GM21423 (cell line): ENCODE measurements around the gene RIPPLY2.

Experiments
- ATAC-seq: cut with Tn5 transposase; IDR thresholded peaks from one replicate; pipeline ENCODE4 v1.9.1; 2021; ENCODE audit warnings: mild to moderate bottlenecking, moderate library complexity; ENCODE audit not compliant: unreplicated experiment

Gene RIPPLY2

GRCh38 chr6:83859410-83860358 is 6.5 kb downstream of the RIPPLY2 start, which contains the start of gene CYB5R4:
Gene CYB5R4, plus strand, starts transcription at chr6:83859689. Its CDS starts 94 bp downstream, at chr6:83859783.
- peak; percentile 98 for ATAC-seq

DNA sequence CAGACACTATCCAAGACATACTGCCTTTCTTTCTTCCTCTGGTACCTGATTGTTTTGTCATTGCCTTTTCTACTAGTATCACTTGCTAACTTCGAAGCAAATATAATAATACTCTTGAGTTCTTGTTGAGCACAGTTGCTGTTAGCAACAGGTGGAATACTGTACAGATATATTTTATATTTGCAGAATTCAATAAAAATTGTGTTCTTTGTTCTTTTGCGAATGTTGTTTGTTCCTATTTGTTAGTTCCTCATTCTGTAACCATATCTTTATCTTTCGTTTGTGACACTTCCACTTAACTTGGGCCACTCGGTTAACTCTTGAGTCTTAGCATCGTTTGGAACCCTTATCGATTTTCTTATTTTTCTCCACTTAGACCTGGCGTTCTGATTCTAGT is 7.2 kb downstream of the RIPPLY2 start:
- ATAC-seq, result no peak

DNA sequence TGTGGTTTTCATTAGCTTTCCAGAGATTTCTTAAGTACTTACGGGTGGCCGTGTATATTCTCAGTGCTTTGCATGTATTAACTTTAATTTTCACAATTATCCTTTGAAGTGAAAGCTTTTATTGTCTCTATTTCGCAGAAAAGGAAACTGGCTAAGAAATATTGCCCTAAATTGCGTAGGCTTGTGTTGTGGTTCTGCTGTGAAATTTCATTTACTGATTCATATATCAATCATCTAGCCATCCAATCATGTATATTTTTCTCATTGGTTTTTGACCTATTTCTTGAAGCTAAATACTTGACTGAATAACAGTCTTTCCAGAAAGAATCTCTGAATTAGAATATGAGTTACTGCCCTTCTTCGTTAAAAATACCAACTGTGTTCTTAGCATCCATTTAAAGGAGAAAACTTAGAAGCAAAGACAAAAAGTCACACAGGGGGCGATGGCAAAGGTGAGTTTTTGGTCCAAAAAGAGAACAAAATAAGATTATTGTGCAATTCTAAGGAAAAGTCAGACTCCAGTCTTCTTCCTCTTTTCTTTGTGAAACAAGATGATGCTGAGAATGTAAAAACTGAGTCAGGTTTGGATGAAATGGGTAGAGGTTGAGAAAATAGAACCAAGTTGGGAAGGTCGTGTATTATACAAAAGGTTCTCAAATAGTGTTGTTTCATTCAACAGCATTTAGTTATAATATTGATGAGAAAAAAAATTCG is 7.8 kb downstream of the RIPPLY2 start:
- no peak for ATAC-seq

DNA sequence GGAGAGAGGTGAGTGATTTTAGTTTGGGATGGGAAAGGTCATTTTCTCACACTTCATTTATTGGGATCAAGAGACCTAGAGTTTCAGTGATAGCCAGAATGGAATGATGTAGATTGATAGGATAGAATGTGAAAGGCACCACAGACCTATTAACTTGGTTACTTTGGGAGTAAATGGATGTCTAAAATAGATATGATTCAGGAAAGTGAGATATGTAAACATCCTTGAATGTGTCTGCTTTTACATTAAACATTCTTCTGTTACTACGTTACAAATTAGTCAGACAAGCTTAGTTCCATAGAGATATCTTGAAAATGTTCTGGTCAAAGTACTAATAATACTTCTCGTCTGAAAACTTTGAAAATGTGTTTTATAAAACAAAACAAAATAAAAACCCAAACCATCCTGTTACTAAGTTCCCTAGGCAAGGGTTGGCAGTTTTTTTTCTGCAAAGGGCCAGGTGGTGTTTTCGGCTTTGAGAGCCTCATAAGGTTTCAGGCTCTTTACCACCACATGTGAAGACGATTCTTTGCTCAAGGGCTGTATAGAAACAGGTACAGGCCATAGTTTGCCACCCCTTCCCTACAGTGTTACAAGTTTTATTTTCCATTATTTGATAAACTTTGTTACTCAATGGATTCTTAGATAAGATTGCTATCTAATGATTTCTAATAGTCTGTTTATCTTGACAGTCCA is 9.8 kb downstream of the RIPPLY2 start:
- ATAC-seq, result no peak

GRCh38 chr6:83867043-83867442 is 13.9 kb downstream of the RIPPLY2 start:
- no peak for ATAC-seq

DNA sequence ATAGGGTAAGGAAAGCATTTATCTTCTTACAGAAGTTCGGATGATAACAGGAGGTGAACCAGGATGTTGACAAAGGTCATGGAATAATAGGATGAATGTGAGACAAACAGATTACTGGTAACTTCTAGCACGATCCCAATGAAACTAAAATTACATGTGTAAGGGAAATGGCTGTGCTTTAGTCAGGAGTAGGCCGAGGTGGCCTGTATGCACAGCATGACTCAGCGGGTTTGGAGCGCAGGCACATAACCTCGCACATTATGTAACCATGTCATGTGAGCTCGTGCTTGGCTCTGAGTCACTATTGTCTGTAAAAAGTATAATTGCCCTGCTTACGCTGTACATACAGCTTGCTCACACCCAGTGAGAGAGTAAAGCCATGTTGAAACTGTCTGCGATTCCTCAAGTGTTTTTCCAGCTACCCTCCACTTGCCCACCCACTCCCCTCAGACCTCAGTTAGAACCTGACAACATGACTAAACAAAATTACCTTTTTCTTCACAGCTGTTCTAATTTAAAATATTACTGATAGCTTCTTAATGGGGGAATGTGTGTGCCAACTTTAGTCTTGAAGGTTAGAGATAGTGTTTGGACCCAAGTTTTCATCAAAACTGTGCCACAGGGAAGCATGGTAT is 14.5 kb downstream of the RIPPLY2 start:
- ATAC-seq, result no peak

GRCh38 chr6:83868639-83869038 is 15.5 kb downstream of the RIPPLY2 start:
- ATAC-seq, result no peak

DNA sequence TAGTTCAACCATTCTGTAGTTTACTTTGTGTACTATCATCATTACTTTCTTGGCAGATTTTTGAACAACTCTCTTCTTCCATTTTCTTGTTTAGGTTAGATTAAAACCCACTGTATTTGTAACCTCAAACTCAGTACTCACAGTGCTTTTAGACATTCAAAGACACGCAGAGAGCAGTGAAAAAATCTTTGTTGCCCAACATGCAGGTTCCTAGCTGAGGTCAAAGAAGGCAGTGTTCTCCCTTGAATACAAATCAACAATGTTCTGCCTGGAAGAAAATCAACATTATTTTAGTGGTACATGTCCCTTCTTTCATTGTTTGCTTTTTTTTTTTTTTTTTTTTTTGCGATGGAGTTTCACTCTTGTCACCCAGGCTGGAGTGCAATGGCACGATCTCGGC is 17.5 kb downstream of the RIPPLY2 start:
- ATAC-seq, result no peak

GRCh38 chr6:83872386-83873118 is 19.4 kb downstream of the RIPPLY2 start:
- ATAC-seq, result no peak

GRCh38 chr6:83873869-83874268 is 20.7 kb downstream of the RIPPLY2 start:
- ATAC-seq, result no peak

DNA sequence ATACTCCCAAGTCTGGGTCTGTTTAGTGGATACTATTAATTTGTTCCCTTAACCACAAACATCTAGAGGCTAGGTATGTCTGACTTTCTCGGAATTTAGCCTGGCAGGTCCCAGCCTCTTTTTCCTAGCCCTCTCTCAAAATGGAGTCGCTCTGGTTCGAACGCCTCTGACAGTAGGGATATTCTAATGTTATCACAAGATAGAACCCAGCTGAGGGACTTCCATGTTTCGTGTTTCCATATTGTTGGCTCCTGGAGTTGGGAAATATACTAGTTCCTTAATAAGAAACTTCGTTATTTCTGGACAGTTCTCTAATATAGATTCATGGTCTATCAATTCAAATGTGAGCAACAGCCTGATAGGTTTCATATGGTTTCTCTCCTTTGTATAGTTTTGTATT is 22.7 kb downstream of the RIPPLY2 start:
- no peak for ATAC-seq

- no peak for ATAC-seq
Observed at GRCh38 chr6:83878902-83879644, 25.9 kb downstream of the RIPPLY2 start.

- ATAC-seq, result no peak
Observed at GRCh38 chr6:83879746-83880145, 26.6 kb downstream of the RIPPLY2 start.

GRCh38 chr6:83883240-83883639 is 30.1 kb downstream of the RIPPLY2 start:
- no peak for ATAC-seq

GRCh38 chr6:83884523-83884922 is 31.4 kb downstream of the RIPPLY2 start:
- peak; percentile 89 for ATAC-seq

- ATAC-seq, result no peak
Observed at GRCh38 chr6:83885984-83886383, 32.8 kb downstream of the RIPPLY2 start.

GRCh38 chr6:83889621-83890020 is 36.5 kb downstream of the RIPPLY2 start:
- no peak for ATAC-seq

GRCh38 chr6:83890520-83890919 is 37.4 kb downstream of the RIPPLY2 start:
- ATAC-seq, result no peak

GRCh38 chr6:83891586-83891985 is 38.4 kb downstream of the RIPPLY2 start:
- no peak for ATAC-seq
